ENCODE measurements around the gene CDC42SE1.

The CDC42SE1 gene

GRCh38 chr1:151008244-151009205 lies 50.9 kb downstream of the CDC42SE1 start, which contains the start of gene PRUNE1:
PRUNE1 (plus strand) TSS chr1:151008449; CDS start chr1:151008633, 184 bp downstream.
- DNase-seq, result peak; percentile 94

- no peak for DNase-seq
Observed at GRCh38 chr1:151007853-151008243, 51.6 kb downstream of the CDC42SE1 start.

DNA sequence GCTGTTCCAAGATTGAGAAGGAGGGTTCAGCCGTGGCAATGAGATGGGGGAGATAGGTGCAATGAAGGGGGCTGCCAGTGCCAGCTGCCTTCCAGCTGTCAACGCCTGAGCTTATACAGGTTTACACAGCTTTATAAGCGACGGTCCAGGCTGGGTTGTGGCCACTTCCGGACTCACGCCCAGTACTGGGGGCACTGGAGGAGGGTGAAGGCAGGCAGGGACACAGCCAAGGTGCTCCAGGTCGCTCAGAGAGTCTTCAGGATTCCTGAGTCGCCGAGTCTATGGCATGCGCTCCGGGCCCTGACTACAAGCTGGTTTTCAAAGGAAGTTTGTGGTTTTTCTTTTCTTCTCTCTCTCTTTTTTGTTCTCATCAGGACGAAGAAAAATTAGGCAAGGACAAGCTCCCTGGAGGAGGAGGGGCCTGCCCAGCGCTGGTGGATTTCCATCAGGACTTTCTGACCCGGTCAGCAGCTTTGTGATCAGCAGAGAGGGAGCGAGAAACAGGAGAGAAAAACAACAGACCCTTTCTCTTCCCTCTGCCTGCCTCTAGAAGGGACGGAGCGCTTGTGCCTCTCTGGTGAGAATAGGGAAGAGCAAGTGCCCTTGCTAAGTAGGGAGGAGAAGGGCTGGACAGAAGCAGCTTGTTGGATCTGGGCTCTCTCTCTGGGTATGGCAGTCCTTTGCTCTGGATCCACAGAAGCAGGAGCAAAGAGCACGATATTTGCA lies 52.9 kb downstream of the CDC42SE1 start, which contains the start of gene MINDY1:
MINDY1 (minus strand) TSS at position 576 of the 726 bp plus-strand sequence. CDS start 4,285 bp downstream, outside the sequence.
- DNase-seq, result no peak

- no peak for DNase-seq
Observed at GRCh38 chr1:151005729-151006319, 53.6 kb downstream of the CDC42SE1 start.

GRCh38 chr1:151003180-151003579 lies 56.2 kb downstream of the CDC42SE1 start:
- DNase-seq, result no peak

DNA sequence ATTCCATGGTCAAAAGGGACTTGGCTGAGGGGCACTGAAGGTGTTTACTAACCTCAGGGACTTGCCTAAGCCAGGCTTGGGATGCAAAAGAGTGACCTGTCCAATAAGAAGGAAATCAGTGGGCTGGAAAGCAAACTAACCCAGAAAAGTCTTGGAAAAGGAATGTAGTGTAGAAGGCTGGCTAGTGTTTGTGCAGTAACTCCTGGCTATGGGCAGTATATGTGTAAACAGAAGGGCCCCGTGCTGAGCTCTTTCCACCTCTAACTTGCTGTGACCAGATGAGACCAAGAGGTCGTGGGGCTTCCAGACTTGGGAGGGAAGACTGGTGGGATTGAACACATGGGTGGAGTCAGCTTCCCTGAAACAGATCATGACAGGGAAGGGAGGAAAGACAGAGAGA lies 56.8 kb downstream of the CDC42SE1 start:
- no peak for DNase-seq

DNA sequence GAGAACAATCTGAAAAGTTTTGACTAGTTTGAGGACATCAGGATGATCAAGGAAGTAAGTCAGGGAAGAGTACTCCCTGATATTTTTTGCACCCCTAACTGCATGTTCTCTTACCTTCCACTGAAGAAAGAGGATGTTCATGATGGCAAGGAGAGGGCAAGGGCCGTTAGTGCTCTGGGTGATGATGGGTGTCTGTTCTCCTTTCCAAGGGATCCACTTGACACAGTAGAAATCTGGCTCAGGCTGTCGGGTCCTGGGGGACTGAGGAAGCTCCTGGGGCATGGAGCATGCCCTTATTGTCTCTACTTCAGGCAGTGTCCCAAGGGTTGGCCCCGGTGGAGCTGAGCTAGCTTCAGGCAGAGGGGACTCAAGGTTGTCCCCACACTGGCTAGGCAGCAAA lies 57.4 kb downstream of the CDC42SE1 start:
- no peak for DNase-seq

DNA sequence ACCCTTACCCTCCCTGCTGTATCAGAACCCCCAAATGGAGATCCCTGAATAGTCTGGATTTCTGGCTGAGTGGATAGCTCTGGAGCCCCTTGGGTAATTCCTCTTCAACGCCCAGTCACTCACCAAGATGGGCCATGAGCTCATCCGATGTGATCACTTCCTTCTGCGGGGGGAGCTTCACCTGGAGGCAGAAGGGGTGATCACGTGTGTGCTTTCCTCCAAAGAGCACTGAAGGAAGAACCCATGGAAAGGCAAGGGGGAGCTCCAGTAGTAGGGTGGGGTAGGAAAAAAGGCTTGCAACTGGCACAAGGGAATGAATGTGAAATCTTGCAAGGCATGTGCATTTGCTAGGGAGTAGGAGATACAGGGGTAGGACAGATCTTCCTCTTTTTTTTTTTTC lies 57.8 kb downstream of the CDC42SE1 start:
- DNase-seq, result no peak

Data from activated gamma-delta T cell (primary cell).